Measurements from ENCODE around the gene PLCB2.

PLCB2 gene

GRCh38 chr15:40264321-40265153 is 43.2 kb downstream of the PLCB2 start:
- no peaks in the 10 kb centered on the region for H3K4me1 ChIP-seq (ENCODE audit: control insufficient read depth, insufficient read depth, low read length)
- H3K4me3 ChIP-seq (ENCODE audit: low read length), result no peak overlapping the region
- no peaks in the 10 kb centered on the region for H3K36me3 ChIP-seq (ENCODE audit: control insufficient read depth, insufficient read depth, low read length)
- H3K9ac ChIP-seq (ENCODE audit: low read length), result no peak overlapping the region
- H3K27me3 ChIP-seq (ENCODE audit: control insufficient read depth, insufficient read depth, low read length), result no peaks in the 10 kb centered on the region
- no peak overlapping the region for H3K27ac ChIP-seq (ENCODE audit: low read depth, low read length)

GRCh38 chr15:40263024-40263754 is 44.5 kb downstream of the PLCB2 start:
- no peak overlapping the region for H3K9ac ChIP-seq (ENCODE audit: low read length)
- no peak overlapping the region for H3K27ac ChIP-seq (ENCODE audit: low read depth, low read length)
- H3K36me3 ChIP-seq (ENCODE audit: control insufficient read depth, insufficient read depth, low read length), result no peaks in the 10 kb centered on the region

GRCh38 chr15:40259021-40259420 is 48.7 kb downstream of the PLCB2 start:
- Histone ChIP-seq H3K4me3 (ENCODE audit: low read length) (no peak overlapping the region), H3K27me3 (ENCODE audit: control insufficient read depth, insufficient read depth, low read length) (no peaks in the 10 kb centered on the region), H3K36me3 (ENCODE audit: control insufficient read depth, insufficient read depth, low read length) (no peaks in the 10 kb centered on the region), H3K27ac (ENCODE audit: low read depth, low read length) (no peak overlapping the region), H3K4me1 (ENCODE audit: control insufficient read depth, insufficient read depth, low read length) (no peaks in the 10 kb centered on the region), H3K9ac (ENCODE audit: low read length) (no peak overlapping the region)

More at GRCh38 chr15:40263024-40263754, 44.5 kb downstream of the PLCB2 start:
- Histone ChIP-seq H3K27me3 (ENCODE audit: control insufficient read depth, insufficient read depth, low read length) (no peaks in the 10 kb centered on the region), H3K4me1 (ENCODE audit: control insufficient read depth, insufficient read depth, low read length) (no peaks in the 10 kb centered on the region), H3K4me3 (ENCODE audit: low read length) (no peak overlapping the region)

DNA sequence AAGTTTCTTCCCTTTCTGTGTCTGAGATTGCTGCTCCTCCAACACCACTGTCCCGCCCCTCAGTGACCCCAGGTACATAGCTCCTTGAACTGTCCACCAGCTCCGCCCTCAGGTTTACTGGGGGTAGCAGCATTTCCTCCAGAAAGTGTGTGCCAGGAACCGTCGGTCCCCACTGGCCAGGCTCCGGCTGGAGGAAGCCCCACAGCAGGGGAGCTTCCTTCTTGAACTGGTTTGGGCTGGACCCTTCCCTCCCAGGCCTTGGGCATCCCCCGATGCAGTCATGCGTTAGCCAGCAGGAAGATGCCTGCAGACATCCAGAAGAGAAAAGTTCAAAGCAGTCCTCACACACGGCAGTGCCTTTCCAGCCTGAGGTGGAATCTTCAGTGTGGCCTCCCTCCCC is 49.2 kb downstream of the PLCB2 start:
- no peaks in the 10 kb centered on the region for H3K4me1 ChIP-seq (ENCODE audit: control insufficient read depth, insufficient read depth, low read length)
- no peak overlapping the region for H3K4me3 ChIP-seq (ENCODE audit: low read length)
- H3K27me3 ChIP-seq (ENCODE audit: control insufficient read depth, insufficient read depth, low read length), result peaks cover 4% of the 10 kb centered on the region
- H3K9ac ChIP-seq (ENCODE audit: low read length), result no peak overlapping the region
- H3K36me3 ChIP-seq (ENCODE audit: control insufficient read depth, insufficient read depth, low read length), result no peaks in the 10 kb centered on the region
- no peak overlapping the region for H3K27ac ChIP-seq (ENCODE audit: low read depth, low read length)

- Histone ChIP-seq H3K4me1 (ENCODE audit: control insufficient read depth, insufficient read depth, low read length) (peaks cover 5% of the 10 kb centered on the region), H3K27me3 (ENCODE audit: control insufficient read depth, insufficient read depth, low read length) (peaks cover 9% of the 10 kb centered on the region), H3K27ac (ENCODE audit: low read depth, low read length) (no peak overlapping the region), H3K4me3 (ENCODE audit: low read length) (no peak overlapping the region), H3K9ac (ENCODE audit: low read length) (no peak overlapping the region), H3K36me3 (ENCODE audit: control insufficient read depth, insufficient read depth, low read length) (no peaks in the 10 kb centered on the region)
Observed at GRCh38 chr15:40257656-40258450, 49.9 kb downstream of the PLCB2 start.

DNA sequence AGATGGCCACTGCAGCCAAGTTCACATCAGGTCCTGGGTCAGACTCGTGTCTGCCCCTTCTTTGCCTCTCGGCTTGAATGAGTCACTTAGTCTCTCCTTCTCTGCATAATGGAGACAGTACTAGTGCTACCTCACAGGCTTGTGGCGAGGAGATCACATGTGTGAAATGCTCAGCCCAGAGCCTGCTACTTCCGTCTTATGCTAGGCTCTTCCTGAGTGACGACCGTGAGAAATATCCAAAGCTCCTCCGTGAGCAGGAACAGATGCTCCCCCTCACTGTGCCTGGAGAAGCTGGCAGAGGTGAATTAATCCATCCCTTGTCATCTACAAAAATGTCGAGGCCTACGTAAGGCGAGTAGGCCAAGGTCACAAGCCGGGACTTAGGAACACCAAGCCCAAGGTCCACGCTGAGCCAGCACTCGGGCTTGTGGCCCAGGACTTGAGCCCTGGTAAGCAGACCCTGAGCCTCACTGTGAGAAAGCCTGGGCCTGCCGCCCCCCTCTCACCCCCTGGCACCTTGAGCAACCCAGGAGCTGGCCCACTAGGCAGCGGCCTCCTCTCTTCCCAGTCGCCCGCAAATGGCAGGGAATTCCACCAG is 51.0 kb downstream of the PLCB2 start:
- H3K27ac ChIP-seq (ENCODE audit: low read depth, low read length), result no peak overlapping the region
- no peak overlapping the region for H3K9ac ChIP-seq (ENCODE audit: low read length)
- H3K4me3 ChIP-seq (ENCODE audit: low read length), result no peak overlapping the region
- H3K27me3 ChIP-seq (ENCODE audit: control insufficient read depth, insufficient read depth, low read length), result peaks cover 9% of the 10 kb centered on the region
- no peaks in the 10 kb centered on the region for H3K36me3 ChIP-seq (ENCODE audit: control insufficient read depth, insufficient read depth, low read length)
- peaks cover 5% of the 10 kb centered on the region for H3K4me1 ChIP-seq (ENCODE audit: control insufficient read depth, insufficient read depth, low read length)

DNA sequence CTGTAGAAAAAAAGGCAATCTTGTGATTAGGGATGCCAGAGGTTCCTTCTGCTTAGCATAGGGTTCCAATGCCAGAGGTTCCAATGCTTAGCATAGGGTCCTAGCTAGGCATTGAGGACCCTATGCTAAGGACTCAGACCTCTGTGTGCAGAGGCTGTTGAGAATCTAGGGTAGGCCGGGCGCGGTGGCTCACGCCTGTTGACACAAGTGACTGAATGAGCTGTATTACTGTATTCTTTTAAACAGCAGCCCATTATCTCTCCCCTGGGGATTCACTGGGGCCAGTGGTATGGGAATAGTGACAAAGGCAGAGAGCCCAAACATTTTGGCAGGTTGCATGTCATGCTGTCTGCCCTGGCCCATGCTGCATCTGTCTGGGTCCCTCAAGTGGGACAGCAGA is 52.7 kb downstream of the PLCB2 start:
- no peaks in the 10 kb centered on the region for H3K36me3 ChIP-seq (ENCODE audit: control insufficient read depth, insufficient read depth, low read length)
- H3K9ac ChIP-seq (ENCODE audit: low read length), result no peak overlapping the region
- H3K4me3 ChIP-seq (ENCODE audit: low read length), result no peak overlapping the region
- peaks cover 5% of the 10 kb centered on the region for H3K4me1 ChIP-seq (ENCODE audit: control insufficient read depth, insufficient read depth, low read length)
- H3K27ac ChIP-seq (ENCODE audit: low read depth, low read length), result no peak overlapping the region
- H3K27me3 ChIP-seq (ENCODE audit: control insufficient read depth, insufficient read depth, low read length), result peaks cover 9% of the 10 kb centered on the region

DNA sequence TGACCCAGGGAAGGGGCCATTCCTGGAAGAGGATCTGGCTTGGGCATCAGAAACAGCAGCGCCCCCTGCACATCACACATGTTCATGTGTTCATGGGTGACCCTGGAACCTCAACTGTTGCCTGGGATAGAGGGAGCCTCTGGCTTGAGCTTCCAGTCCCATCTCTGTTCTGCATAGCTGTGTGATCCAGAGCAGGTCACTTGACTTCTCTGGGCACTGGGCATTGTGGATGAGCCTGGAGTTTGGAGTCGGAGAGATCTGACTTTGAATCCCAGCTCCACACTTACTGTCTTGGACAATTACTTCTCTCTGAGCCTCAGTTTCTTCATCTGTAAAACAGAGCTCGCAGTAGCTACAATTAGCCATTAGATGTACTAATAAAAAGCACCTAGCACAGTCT is 53.3 kb downstream of the PLCB2 start:
- Histone ChIP-seq H3K36me3 (ENCODE audit: control insufficient read depth, insufficient read depth, low read length) (no peaks in the 10 kb centered on the region), H3K27ac (ENCODE audit: low read depth, low read length) (no peak overlapping the region), H3K27me3 (ENCODE audit: control insufficient read depth, insufficient read depth, low read length) (peaks cover 9% of the 10 kb centered on the region), H3K4me1 (ENCODE audit: control insufficient read depth, insufficient read depth, low read length) (peaks cover 5% of the 10 kb centered on the region), H3K9ac (ENCODE audit: low read length) (no peak overlapping the region), H3K4me3 (ENCODE audit: low read length) (no peak overlapping the region)

DNA sequence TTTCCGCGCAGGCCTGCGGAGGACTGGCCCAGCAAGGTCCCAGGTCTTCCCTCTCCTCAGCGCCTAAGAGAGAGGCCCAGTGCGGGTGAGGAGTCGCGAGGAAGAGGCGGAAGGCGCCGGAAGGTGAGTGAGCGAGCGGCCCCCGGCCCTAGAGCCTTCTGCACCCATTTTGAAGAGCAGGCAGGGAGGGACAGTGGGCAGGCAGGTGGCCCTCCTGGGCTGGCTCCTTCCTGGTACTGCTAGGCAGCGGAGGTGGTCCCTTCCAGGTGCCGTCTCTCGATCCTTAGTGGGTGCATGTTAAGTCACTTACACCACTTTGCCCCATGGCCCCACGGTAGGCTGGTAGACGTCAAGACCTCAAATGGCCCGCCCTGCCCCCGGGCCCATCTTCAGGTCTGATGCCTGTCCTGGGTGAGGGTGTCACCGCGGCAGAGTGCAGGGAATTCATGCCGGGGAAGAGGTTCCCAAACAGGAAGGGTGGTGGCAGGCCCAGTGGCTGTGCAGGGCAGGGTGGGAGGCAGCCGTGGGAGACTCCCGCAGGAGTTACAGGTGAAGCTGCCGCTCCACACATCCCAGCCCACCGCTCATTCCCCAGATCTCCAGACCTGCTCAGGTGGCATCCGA is 54.5 kb downstream of the PLCB2 start:
- Histone ChIP-seq H3K4me3 (ENCODE audit: low read length) (peak overlapping the region; percentile 69), H3K9ac (ENCODE audit: low read length) (peak overlapping the region; percentile 27), H3K4me1 (ENCODE audit: control insufficient read depth, insufficient read depth, low read length) (peaks cover 5% of the 10 kb centered on the region), H3K27ac (ENCODE audit: low read depth, low read length) (no peak overlapping the region), H3K27me3 (ENCODE audit: control insufficient read depth, insufficient read depth, low read length) (peaks cover 9% of the 10 kb centered on the region), H3K36me3 (ENCODE audit: control insufficient read depth, insufficient read depth, low read length) (no peaks in the 10 kb centered on the region)

DNA sequence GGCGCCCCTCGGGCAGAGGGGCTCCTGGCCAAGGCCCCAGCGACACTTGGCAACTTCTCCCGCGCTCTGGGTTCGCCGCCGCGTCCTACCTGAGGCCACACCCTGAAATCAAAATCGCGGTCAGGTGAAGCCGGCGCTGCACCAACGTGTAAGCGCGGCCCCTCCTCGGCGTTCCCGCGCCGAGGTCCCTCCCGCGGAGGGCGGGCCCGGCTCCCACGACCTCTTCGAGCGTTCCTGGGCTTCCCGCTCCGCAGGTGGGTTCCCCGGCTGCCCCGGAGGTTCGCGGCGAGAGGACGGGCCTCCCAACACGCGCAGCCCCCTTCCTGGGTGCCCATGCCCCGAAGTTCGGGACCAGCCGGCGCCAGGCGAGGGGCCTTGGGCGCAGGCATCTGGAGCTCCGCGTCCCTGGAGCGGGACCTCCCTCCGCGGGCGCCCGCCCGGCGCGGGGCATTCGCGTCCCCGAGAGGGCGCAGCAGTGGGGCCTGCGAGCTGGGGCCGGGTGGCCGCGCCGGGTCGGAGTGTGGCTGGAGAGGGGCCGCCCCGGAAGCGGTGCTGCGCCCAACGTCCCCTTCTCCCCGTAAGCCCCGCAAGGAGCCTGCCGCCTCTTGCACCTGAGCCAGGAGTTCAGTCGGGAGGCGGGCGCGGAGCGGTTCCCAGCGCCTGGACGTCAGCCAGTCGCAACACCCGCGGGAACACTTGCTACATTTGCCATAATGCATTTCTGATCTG is 55.1 kb downstream of the PLCB2 start:
- Histone ChIP-seq H3K27ac (ENCODE audit: low read depth, low read length) (no peak overlapping the region), H3K9ac (ENCODE audit: low read length) (peak overlapping the region; percentile 27), H3K4me3 (ENCODE audit: low read length) (peak overlapping the region; percentile 69), H3K4me1 (ENCODE audit: control insufficient read depth, insufficient read depth, low read length) (peaks cover 5% of the 10 kb centered on the region), H3K27me3 (ENCODE audit: control insufficient read depth, insufficient read depth, low read length) (peaks cover 9% of the 10 kb centered on the region), H3K36me3 (ENCODE audit: control insufficient read depth, insufficient read depth, low read length) (no peaks in the 10 kb centered on the region)

GRCh38 chr15:40252141-40252437 is 55.6 kb downstream of the PLCB2 start:
- H3K4me3 ChIP-seq (ENCODE audit: low read length), result peak overlapping the region; percentile 69
- no peaks in the 10 kb centered on the region for H3K36me3 ChIP-seq (ENCODE audit: control insufficient read depth, insufficient read depth, low read length)
- no peak overlapping the region for H3K27ac ChIP-seq (ENCODE audit: low read depth, low read length)
- peaks cover 9% of the 10 kb centered on the region for H3K27me3 ChIP-seq (ENCODE audit: control insufficient read depth, insufficient read depth, low read length)
- H3K4me1 ChIP-seq (ENCODE audit: control insufficient read depth, insufficient read depth, low read length), result peaks cover 5% of the 10 kb centered on the region
- no peak overlapping the region for H3K9ac ChIP-seq (ENCODE audit: low read length)
